ENCODE results near the gene CRB2. TPM values are rescaled to one million over a fixed set of nuclear protein-coding genes. Genes with fewer than 3 reads are reported as not detected.

Gene CRB2
- polyA plus RNA-seq, 1 experiment, result not detected

GRCh38 chr9:123373447-123373923 lies 17.5 kb downstream of the CRB2 start:
- Histone ChIP-seq H3K27me3 (ENCODE audit: control insufficient read depth, insufficient read depth, low read length) (peaks cover 78% of the 10 kb centered on the region), H3K27ac (ENCODE audit: low read depth, low read length) (no peak overlapping the region)
- no peak for TF ChIP-seq CTCF (IDR thresholded peaks at IDR 0.05; ENCODE audit: low read depth, low read length)

GRCh38 chr9:123373946-123374345 lies 17.9 kb downstream of the CRB2 start:
- DNase-seq (ENCODE audit: low read depth, low spot score), result no peak
- H3K4me3 ChIP-seq (ENCODE audit: low read depth, low read length), result no peak overlapping the region
- H3K27ac ChIP-seq (ENCODE audit: low read depth, low read length), result no peak overlapping the region
- ChIA-PET CTCF (interaction anchor here (0.7 kb wide), 1 partner anchor 12 kb away, joined by 3 read pairs; no protein-coding TSS in a partner anchor), POLR2A (no interaction called here)
- H3K27me3 ChIP-seq (ENCODE audit: control insufficient read depth, insufficient read depth, low read length), result peaks cover 74% of the 10 kb centered on the region
- no peaks in the 10 kb centered on the region for H3K9me3 ChIP-seq (ENCODE audit: control insufficient read depth, insufficient read depth, low read length)
- TF ChIP-seq CTCF (IDR thresholded peaks at IDR 0.05; ENCODE audit: low read depth, low read length), result no peak

More at GRCh38 chr9:123373447-123373923, 17.5 kb downstream of the CRB2 start:
- POLR2A ChIA-PET, result no interaction called here
- DNase-seq (ENCODE audit: low read depth, low spot score), result no peak
- CTCF ChIA-PET, result no interaction called here
- Histone ChIP-seq H3K4me3 (ENCODE audit: low read depth, low read length) (no peak overlapping the region), H3K9me3 (ENCODE audit: control insufficient read depth, insufficient read depth, low read length) (no peaks in the 10 kb centered on the region)

DNA sequence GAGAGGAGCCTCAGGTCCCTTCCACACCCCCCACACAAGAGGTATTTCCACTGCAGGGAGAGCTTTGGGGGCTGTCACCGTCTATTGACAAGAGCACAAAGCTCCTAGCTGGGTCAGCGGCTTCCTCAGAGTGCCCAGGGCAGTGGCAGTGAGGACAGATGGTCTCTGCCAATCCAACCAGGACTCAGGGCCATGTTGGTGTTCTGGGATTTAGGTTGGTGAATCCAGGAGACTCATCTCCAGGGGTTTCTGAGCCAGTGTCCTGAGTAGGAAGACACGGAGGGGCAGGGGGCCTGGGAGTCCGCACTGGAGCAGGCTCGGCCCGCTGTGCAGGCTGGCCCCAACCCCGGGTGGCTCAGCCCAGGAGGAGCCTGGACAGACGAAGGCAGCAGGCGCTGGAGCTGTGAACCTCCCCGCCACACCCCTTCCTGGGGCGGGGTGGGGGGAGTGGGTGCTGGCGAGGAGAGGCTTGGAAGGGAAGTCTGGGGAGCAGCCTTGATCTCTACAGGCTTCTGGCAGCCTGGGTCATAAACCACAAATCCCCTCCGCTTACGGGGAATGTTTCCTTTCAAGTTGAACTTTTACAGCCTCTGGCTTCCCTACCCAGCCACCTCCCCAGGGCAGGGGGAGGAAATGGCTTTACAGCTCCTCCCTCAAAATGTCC lies 19.6 kb downstream of the CRB2 start:
- H3K4me3 ChIP-seq (ENCODE audit: low read depth, low read length), result no peak overlapping the region
- POLR2A ChIA-PET, result no interaction called here
- CTCF ChIA-PET, result interaction anchor here (1.7 kb wide), 1 partner anchor 10 kb away, joined by 7 read pairs; no protein-coding TSS in a partner anchor
- H3K27ac ChIP-seq (ENCODE audit: low read depth, low read length), result no peak overlapping the region
- DNase-seq (ENCODE audit: low read depth, low spot score), result no peak
- peaks cover 59% of the 10 kb centered on the region for H3K27me3 ChIP-seq (ENCODE audit: control insufficient read depth, insufficient read depth, low read length)
- no peak for TF ChIP-seq CTCF (IDR thresholded peaks at IDR 0.05; ENCODE audit: low read depth, low read length)
- H3K9me3 ChIP-seq (ENCODE audit: control insufficient read depth, insufficient read depth, low read length), result no peaks in the 10 kb centered on the region

- ChIA-PET POLR2A (no interaction called here), CTCF (interaction anchor here (1.7 kb wide), 1 partner anchor 9 kb away, joined by 7 read pairs; no protein-coding TSS in a partner anchor)
- no peak for DNase-seq (ENCODE audit: low read depth, low spot score)
Observed at GRCh38 chr9:123376218-123377071, 20.4 kb downstream of the CRB2 start.

More at GRCh38 chr9:123376218-123377071, 20.4 kb downstream of the CRB2 start:
- H3K4me3 ChIP-seq (ENCODE audit: low read depth, low read length), result no peak overlapping the region
- H3K9me3 ChIP-seq (ENCODE audit: control insufficient read depth, insufficient read depth, low read length), result no peaks in the 10 kb centered on the region
- peaks cover 53% of the 10 kb centered on the region for H3K27me3 ChIP-seq (ENCODE audit: control insufficient read depth, insufficient read depth, low read length)
- no peak overlapping the region for H3K27ac ChIP-seq (ENCODE audit: low read depth, low read length)
- TF ChIP-seq CTCF (IDR thresholded peaks at IDR 0.05; ENCODE audit: low read depth, low read length), result no peak

Data from AG04450 (cell line).